LHCN-M2 (cell line): ENCODE data around the gene ZCCHC24. TPM values are rescaled to one million over a fixed set of nuclear protein-coding genes. Genes with fewer than 3 reads are reported as not detected.

Experiments
- DNase-seq: peaks from one replicate; pipeline ENCODE4 v3.0.0-alpha.2; 2012; ENCODE audit warnings: low read depth
- total RNA-seq: library from RNA; depleted of rRNA; stranded (reverse); fragments of >200 nt; gene quantifications from 2 replicates; pipeline ENCODE4 v1.2.3, GENCODE V29; 2014

Gene ZCCHC24
- total RNA-seq, 1 experiment from 2014 or later: 17.7 TPM

GRCh38 chr10:79411546-79412495 is 33.6 kb downstream of the ZCCHC24 start:
- DNase-seq: no peak

- DNase-seq: no peak
Measured at GRCh38 chr10:79410315-79411094, 34.9 kb downstream of the ZCCHC24 start.

DNA sequence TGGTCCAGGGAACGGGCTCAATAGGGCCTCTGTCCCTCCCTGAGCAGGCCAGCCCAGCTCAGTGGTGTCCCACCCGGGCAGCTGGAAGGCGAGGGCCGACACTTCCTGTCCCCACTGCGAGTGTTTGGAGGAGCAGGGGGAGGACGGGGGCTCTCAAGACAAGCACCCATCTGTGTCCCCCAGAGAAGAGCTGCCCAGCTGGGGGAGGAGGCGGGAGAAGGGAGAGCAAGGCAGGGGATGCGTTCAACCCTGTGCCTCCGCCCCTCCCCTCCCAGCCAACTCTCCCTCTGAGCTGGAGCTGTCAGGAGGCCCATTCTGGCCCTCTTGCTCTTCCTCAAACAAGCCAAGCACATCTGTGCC is 35.7 kb downstream of the ZCCHC24 start:
- DNase-seq: no peak

GRCh38 chr10:79409038-79409725 is 36.2 kb downstream of the ZCCHC24 start:
- DNase-seq: no peak

- peak; percentile 42 for DNase-seq
Measured at GRCh38 chr10:79407811-79408795, 37.3 kb downstream of the ZCCHC24 start.

- no peak for DNase-seq
Measured at GRCh38 chr10:79407423-79407796, 38.0 kb downstream of the ZCCHC24 start.

DNA sequence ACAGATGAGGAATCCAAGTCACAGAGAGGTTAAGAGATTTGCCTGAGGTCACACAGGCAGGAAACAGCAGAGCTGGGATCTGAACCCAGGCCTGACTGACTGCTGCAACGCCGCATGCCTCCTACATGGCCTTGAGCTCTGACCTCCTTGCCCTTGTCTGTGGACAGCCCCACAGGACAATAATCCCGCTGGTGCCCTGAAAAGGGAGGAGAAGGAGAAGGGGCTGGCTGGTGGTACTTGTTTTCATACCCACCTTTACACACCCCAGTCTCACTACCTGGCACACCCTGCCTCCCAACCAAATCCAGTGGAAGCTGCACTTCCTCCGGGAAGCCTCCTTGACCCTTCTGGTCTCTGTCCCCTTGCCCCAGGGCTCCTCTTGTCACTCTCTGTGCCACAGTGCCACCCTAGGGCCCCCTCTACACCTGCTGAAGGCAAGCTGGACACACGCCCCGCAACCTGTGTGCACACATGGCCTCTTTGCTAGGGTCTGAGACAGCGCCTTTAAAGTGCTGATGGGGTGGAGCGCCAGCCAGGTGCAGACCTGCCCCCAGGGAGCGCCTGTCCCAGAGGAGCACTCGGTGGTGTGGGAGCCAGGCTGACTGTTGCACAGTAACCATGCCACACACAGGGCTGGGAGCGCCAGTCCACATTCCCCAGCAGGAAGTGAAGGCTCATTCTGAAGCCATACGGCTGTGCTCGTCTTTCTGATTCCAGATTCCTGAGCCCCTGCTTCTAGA is 38.6 kb downstream of the ZCCHC24 start:
- DNase-seq: no peak

GRCh38 chr10:79405995-79406515 is 39.4 kb downstream of the ZCCHC24 start:
- DNase-seq: no peak

DNA sequence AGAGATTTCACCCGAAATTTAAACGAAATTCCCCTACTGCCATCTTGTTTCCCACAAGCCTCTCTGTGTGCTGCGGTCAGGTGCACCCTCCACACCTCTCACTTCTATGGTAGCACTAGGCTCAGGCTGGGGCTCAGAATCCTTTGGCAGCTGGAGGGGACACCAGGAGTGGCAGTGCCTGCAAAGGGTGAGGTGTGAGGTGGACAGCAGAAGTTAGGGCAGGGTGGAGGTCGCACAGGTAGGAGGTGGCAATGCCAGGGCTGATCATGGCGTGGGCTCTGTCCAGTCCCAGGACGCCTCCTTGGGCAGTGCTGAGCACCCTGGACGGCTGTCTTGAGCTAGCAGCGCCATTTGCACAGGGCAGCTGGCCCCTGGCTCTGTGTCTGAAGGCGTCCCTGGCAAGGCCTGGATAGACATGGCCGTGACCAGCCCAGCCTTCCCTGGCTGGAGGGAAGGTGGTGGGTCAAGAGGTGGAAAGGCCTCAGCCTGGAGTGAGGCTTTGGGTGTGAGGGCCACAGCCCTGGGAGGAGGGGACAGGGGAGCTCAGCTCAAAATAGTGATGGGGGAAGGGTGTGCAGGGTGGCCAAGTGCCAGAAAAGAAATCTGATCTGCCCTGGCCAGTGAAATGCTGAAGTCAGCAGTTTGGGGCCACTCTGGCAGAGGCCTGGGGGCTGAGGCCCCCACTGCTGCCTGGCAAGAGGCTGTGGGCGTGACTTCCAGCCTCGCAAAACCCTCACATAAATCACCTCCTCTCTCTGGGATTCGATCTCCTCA is 40.0 kb downstream of the ZCCHC24 start:
- DNase-seq: no peak

- DNase-seq: no peak
Measured at GRCh38 chr10:79404690-79405131, 40.7 kb downstream of the ZCCHC24 start.

DNA sequence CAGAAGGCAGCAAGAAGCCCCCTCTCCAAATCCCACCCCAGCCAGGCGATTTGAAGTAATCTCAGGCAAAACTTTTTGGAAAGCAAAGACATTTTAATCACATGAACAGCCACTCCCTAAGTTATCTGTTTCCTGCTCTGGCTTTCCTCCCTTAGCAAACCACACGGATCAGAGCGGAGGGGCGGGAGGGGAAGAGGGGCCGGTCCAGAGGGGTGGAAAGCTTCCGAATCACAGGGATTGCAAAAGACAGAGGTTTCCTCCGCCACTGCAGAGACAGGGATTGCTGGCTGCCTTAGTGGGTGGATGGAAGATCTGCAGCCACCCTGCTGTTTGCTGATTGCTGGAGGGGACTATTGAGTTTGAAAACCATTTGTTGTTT is 41.2 kb downstream of the ZCCHC24 start:
- peak; percentile 45 for DNase-seq

DNA sequence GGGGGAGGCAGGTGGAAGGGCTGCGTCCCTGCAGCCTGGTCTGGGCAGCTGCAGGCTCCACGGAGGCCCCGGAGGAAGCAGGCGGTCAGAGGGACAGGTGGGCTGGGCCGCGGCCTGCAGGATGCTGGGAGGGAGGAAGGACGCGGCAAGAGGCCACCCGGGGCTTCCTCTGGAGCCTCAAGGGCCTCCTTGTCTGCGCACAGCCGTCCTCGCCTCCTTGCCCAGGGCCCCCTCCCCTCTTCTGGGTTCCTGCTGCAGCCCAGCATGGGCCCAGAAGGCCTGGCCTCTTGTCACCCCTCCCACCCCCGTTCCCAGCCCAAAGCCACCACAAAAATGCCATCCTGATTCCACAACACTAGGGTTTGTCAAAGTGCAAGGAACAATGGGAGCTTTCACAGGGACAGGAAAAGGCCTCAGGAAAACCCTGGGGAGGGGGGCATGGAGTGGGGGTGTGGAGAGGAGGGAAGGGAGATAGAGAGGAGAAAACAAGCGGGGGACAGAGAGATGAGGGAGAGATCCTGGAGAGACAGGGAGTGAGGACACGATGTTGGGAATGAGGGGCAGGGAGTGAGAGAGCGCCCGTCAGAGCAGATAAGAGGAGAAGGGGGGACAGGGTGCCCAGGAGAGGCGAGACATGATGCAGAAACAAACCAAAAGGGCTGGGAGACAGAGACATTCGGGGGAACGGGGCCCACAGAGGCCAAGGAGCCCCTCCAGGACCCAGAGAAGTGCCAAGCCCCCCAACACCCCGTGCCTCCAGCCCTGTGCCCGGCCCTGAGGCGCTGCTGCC is 41.8 kb downstream of the ZCCHC24 start:
- DNase-seq: no peak

DNA sequence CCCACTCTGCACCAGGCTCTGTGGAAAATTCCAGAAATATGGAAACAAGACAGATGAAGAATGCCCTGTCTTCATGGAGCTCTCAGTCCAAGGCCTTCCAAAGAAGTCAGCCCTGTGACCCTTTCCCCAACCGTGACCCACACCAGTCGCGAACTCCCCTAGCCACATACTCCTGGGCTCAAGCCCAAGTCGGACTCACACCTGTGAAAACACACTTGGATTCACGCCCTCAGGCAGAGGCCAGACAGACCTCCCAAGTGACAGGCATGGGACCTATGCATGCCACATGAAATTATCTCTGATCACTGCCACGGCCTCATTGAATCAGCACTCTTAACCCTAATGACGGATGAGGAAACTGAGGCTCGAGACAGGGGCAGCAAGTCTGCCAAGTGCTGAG is 42.5 kb downstream of the ZCCHC24 start:
- DNase-seq: no peak

DNA sequence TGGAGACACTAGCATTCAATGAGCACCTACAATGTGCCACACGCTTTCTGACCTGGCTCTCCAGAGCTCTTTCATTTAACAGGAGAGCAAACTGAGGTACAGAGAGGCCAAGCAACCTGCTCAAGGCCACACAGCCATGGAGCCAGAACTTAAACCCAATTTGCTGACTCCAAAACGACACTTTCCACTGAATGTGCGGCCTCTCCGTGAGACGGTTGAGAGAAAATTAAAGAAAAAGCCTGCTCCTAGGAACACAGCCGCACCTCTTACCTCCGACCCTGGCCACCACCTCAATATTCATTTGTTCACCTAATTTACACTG is 42.8 kb downstream of the ZCCHC24 start:
- DNase-seq: no peak

GRCh38 chr10:79401015-79401921 is 44.2 kb downstream of the ZCCHC24 start:
- no peak for DNase-seq

DNA sequence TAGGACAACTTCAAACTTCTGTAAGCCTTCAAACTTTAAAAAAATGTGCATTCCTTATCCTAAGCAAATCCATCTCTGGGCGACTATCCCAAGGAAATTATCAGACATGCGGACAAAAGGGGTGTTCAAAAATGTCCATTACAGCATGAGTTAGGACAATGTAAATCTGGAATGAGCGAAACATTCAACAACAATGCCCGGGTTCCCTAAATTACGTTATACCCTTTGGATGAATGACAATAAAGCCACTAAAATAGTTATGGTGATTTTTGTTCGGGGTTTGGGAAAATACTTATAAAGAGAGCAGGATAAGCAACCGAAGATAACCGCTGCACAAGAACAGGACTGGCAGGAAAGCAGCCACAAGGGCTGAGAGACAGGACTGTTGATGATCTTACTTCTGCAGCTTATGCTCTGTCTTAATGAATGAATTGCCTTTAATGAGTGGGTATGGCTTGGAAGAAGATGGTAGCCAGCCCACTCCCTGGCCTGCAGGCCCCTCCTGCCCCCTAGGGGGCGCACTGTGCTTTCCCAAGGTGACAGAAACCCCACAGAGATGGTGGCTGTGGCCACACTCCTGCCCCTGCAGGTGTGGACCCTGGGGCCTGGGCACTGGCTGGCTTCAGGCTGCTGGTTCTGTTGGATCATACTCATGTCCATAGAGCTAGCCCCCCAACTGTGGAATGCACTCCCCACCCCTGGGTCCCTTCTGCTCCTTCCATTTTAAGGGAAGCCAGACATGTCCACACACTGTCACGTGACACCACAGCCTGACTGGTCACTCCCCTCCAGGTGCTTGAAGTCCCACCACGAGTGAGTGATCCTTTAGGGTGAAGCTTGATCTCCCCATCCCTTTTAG is 45.0 kb downstream of the ZCCHC24 start:
- DNase-seq: no peak
